Uterus (tissue), 4 donors: ENCODE results near the gene TSSK6. TPM values are rescaled to one million over a fixed set of nuclear protein-coding genes. Genes with fewer than 3 reads are reported as not detected.

Experiments used
- DNase-seq, 2 donors: peaks; one replicate each; pipeline ENCODE4 v3.0.0-alpha.2; 2019 to 2020
- H3K27ac ChIP-seq, 2 donors: fragments of 200-600 bp; sonication (generic); 1 replicate in 1 of 2; 2 replicates in 1 of 2; pipeline ENCODE4 v1.5.1; 2016 to 2018
- H3K27me3 ChIP-seq, 2 donors: fragments of 200-600 bp; sonication (generic); one replicate each; pipeline ENCODE4 v1.5.1; 2018 to 2019; ENCODE audit warnings: control low read depth in 1 of 2
- H3K36me3 ChIP-seq, 2 donors: fragments of 200-600 bp; sonication (generic); one replicate each; pipeline ENCODE4 v1.5.1; 2019; ENCODE audit warnings: control low read depth in 1 of 2
- H3K4me1 ChIP-seq, 2 donors: fragments of 200-600 bp; sonication (generic); one replicate each; pipeline ENCODE4 v1.5.1; 2018 to 2019; ENCODE audit warnings: control low read depth in 1 of 2
- H3K4me3 ChIP-seq, 2 donors: fragments of 200-600 bp; sonication (generic); 1 replicate in 1 of 2; 2 replicates in 1 of 2; pipeline ENCODE4 v1.5.1; 2018 to 2019; ENCODE audit warnings: mild to moderate bottlenecking in 1 of 2
- H3K9me3 ChIP-seq, 2 donors: fragments of 200-600 bp; sonication (generic); one replicate each; pipeline ENCODE4 v1.5.1; 2019; ENCODE audit warnings: control low read depth in 1 of 2
- POLR2A ChIP-seq, 2 donors: fragments of 450-650 bp; IDR thresholded peaks; one replicate each; pipeline ENCODE4 v1.6.1; 2016; ENCODE audit warnings: antibody characterized with exemption in 2 of 2, mild to moderate bottlenecking in 1 of 2, moderate library complexity in 1 of 2
- intact Hi-C: fragments of 100-400 bp; cut with DNase I; formaldehyde crosslinking; loops from one replicate; pipeline ENCODE4 v1.15.1; 2023; ENCODE audit warnings: low total_unique reads
- total RNA-seq, 4 donors: library from RNA; depleted of rRNA in 3 of 4; stranded (reverse); fragments of >200 nt in 3 of 4; gene quantifications; one replicate each; pipeline versions ENCODE4 v1.1.0 to v1.2.4, GENCODE V29; 2014 to 2023
- TF ChIP-seq, protein P1 (sequence below), 4 experiments: fragments of 200-600 bp in 2 of 4; fragments of 450-650 bp in 2 of 4; sonication (generic) in 2 of 4; IDR thresholded peaks; one replicate each; pipeline ENCODE4 v1.5.1; 2016 to 2019; ENCODE audit warnings: antibody characterized with exemption in 4 of 4, mild to moderate bottlenecking in 2 of 4, moderate library complexity in 1 of 4
- donor health status: DM: yes; HTN: yes; CAD: no.

The TSSK6 gene
- total RNA-seq, 4 donors from 2014 or later = 1.3 to 2.0 TPM; not detected in 2

DNA sequence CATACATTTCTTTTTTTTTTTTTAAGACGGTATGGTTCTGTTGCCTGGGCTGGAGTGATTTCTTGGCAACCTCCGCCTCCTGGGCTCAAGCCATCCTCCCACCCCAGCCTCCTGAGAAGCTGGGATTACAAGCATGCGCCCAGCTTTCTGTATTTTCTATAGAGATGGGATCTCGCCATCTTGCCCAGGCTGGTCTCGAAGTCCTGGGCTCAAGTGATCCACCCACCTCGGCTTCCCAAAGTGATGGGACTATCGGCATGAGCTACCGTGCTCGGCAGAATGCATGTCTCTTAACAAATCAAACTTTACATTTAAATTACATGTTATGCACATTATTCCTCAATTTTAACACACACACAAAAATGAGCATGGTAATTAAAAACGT is 1.9 kb upstream of the TSSK6 start:
- Histone ChIP-seq H3K27me3 (no peaks in the 10 kb centered on the region), H3K9me3 (no peaks in the 10 kb centered on the region), H3K27ac (no peak overlapping the region), H3K36me3 (no peaks in the 10 kb centered on the region), H3K4me1 (peaks cover 0 to 6% of the 10 kb centered on the region in 2 donors), H3K4me3 (no peak overlapping the region)
- TF ChIP-seq POLR2A (IDR thresholded peaks at IDR 0.05) = no peak
- TF ChIP-seq, protein P1, sequence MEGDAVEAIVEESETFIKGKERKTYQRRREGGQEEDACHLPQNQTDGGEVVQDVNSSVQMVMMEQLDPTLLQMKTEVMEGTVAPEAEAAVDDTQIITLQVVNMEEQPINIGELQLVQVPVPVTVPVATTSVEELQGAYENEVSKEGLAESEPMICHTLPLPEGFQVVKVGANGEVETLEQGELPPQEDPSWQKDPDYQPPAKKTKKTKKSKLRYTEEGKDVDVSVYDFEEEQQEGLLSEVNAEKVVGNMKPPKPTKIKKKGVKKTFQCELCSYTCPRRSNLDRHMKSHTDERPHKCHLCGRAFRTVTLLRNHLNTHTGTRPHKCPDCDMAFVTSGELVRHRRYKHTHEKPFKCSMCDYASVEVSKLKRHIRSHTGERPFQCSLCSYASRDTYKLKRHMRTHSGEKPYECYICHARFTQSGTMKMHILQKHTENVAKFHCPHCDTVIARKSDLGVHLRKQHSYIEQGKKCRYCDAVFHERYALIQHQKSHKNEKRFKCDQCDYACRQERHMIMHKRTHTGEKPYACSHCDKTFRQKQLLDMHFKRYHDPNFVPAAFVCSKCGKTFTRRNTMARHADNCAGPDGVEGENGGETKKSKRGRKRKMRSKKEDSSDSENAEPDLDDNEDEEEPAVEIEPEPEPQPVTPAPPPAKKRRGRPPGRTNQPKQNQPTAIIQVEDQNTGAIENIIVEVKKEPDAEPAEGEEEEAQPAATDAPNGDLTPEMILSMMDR (IDR thresholded peaks at IDR 0.05) = no peak
- no peak for DNase-seq
- intact Hi-C loops = no loop called here

- Histone ChIP-seq H3K9me3 (no peaks in the 10 kb centered on the region), H3K27ac (peak within 1 kb of the TSS; percentile 77 to 80), H3K27me3 (no peaks in the 10 kb centered on the region), H3K36me3 (no peaks in the 10 kb centered on the region), H3K4me1 (peaks cover 0 to 6% of the 10 kb centered on the region in 2 donors), H3K4me3 (peak within 1 kb of the TSS; percentile 64 to 83)
- DNase-seq = peak; percentile 91 to 96
- intact Hi-C loops = no loop called here
- TF ChIP-seq POLR2A (IDR thresholded peaks at IDR 0.05) = peak; percentile 27 to 68
- TF ChIP-seq, protein P1 (IDR thresholded peaks at IDR 0.05) = no peak
Measured at GRCh38 chr19:19515642-19516519, 533 bp upstream of the TSSK6 start, which contains the start of gene NDUFA13. Gene NDUFA13 (plus strand): TSS chr19:19516225. CDS start chr19:19516239, 14 bp downstream.

DNA sequence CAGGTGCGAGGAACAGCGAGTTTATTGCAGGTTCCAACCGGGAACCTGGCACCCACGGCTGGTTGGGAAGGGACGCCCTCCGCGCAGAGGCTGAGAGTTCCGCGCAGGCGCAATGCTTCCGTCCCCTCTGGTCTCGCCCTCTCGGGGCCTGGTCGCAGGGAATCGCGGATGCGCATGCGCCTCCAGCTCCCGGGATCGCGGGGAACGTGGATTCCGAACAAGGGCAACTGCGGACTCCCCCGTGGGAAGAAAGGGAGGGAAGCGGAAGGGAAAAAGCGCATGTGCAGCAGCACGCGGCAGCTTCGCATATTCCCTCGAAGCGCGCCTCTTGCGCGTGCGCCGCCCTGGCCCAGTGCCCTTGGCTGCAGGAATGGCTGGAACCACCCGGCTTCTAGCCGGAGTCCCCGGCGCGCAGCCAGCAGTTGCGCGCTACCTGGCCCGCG is 1.1 kb downstream of the TSSK6 start:
- no peaks in the 10 kb centered on the region for H3K9me3 ChIP-seq
- no peak overlapping the region for H3K27ac ChIP-seq
- no peaks in the 10 kb centered on the region for H3K27me3 ChIP-seq
- DNase-seq = peak in 1 of 2 donors; percentile 51
- no peak for TF ChIP-seq POLR2A (IDR thresholded peaks at IDR 0.05)
- TF ChIP-seq, protein P1 (IDR thresholded peaks at IDR 0.05) = no peak
- no peaks in the 10 kb centered on the region for H3K36me3 ChIP-seq
- H3K4me1 ChIP-seq = peaks cover 0 to 6% of the 10 kb centered on the region in 2 donors
- H3K4me3 ChIP-seq = peak overlapping the region in 1 of 2 donors; percentile 1
- intact Hi-C loops = no loop called here

DNA sequence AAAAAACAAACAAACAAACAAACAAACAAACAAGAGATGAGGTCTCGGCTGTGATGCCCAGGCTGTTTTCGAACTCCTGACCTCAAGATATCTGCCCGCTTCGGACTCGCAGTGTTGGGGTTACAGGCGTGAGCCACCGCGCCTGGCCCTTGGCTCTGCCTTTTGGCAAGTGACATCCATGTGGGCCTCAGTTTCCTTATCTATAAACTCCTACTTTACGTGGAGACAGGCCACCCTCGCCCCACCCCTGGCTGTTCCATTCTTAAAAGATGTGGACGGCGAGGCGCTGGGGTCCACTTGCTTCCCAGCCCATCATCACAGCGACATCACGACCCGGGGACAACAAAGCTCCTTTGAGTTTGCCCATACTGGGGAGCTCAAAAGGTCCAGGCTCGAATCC is 1.7 kb downstream of the TSSK6 start:
- TF ChIP-seq, protein P1 (IDR thresholded peaks at IDR 0.05) = no peak
- no peak for TF ChIP-seq POLR2A (IDR thresholded peaks at IDR 0.05)
- Histone ChIP-seq H3K4me1 (peaks cover 0 to 6% of the 10 kb centered on the region in 2 donors), H3K36me3 (no peaks in the 10 kb centered on the region), H3K9me3 (no peaks in the 10 kb centered on the region), H3K27me3 (no peaks in the 10 kb centered on the region), H3K4me3 (no peak overlapping the region), H3K27ac (no peak overlapping the region)
- no peak for DNase-seq
- intact Hi-C loops = no loop called here

- intact Hi-C loops = no loop called here
- TF ChIP-seq POLR2A (IDR thresholded peaks at IDR 0.05) = no peak
- TF ChIP-seq, protein P1 (IDR thresholded peaks at IDR 0.05) = no peak
- H3K4me1 ChIP-seq = peaks cover 0 to 3% of the 10 kb centered on the region in 2 donors
- no peaks in the 10 kb centered on the region for H3K9me3 ChIP-seq
- H3K36me3 ChIP-seq = no peaks in the 10 kb centered on the region
- H3K27me3 ChIP-seq = no peaks in the 10 kb centered on the region
- DNase-seq = no peak
- no peak overlapping the region for H3K27ac ChIP-seq
- H3K4me3 ChIP-seq = no peak overlapping the region
Measured at GRCh38 chr19:19510432-19510831, 4.9 kb downstream of the TSSK6 start.
